Keratinocyte (primary cell): ENCODE measurements around the gene SEL1L3. TPM values are rescaled to one million over a fixed set of nuclear protein-coding genes. Genes with fewer than 3 reads are reported as not detected.

Experiments
- DNase-seq: peaks from one replicate; pipeline ENCODE4 v3.0.0-alpha.2; 2011; ENCODE audit warnings: low read depth, missing footprints, low spot score
- FAIRE-seq: peaks from 2 replicates; lab custom pipeline; 2011; peaks lifted over from hg19 to GRCh38; lab: Jason Lieb, UNC
- H2AFZ ChIP-seq: 2 replicates; pipeline ENCODE4 v1.6.0; 2012; ENCODE audit warnings: low read length, control low read depth, inconsistent platforms; ENCODE audit not compliant: control insufficient read depth
- H3K27ac ChIP-seq: 2 replicates; pipeline ENCODE4 v1.5.1; 2011; ENCODE audit warnings: low read length; ENCODE audit not compliant: control insufficient read depth, insufficient read depth
- H3K27me3 ChIP-seq: 3 replicates; pipeline ENCODE4 v1.6.0; 2011; ENCODE audit warnings: low read length; ENCODE audit not compliant: control insufficient read depth, insufficient read depth; ENCODE audit errors: extremely low read depth
- H3K36me3 ChIP-seq, 2 experiments: 2 replicates in 1 of 2; 3 replicates in 1 of 2; pipeline ENCODE4 v1.5.1; 2011; ENCODE audit warnings: low read length in 2 of 2, mild to moderate bottlenecking in 1 of 2; ENCODE audit not compliant: control insufficient read depth in 2 of 2, insufficient read depth in 2 of 2; ENCODE audit errors: extremely low read depth in 1 of 2
- H3K4me1 ChIP-seq: 3 replicates; pipeline ENCODE4 v1.5.1; 2011; ENCODE audit warnings: low read length; ENCODE audit not compliant: control insufficient read depth, insufficient read depth; ENCODE audit errors: extremely low read depth
- H3K4me2 ChIP-seq: 3 replicates; pipeline ENCODE4 v1.6.0; 2011; ENCODE audit warnings: low read depth, low read length; ENCODE audit not compliant: control insufficient read depth, insufficient read depth; ENCODE audit errors: extremely low read depth
- H3K4me3 ChIP-seq, 3 experiments: fragments of 200-600 bp in 1 of 3; sonication (generic) in 1 of 3; 2 replicates in 2 of 3; 3 replicates in 1 of 3; pipeline ENCODE4 v1.5.1; 2011 to 2016; ENCODE audit warnings: low read length in 3 of 3, mild to moderate bottlenecking in 3 of 3, control low read depth in 2 of 3, inconsistent platforms in 1 of 3, low read depth in 1 of 3, mixed read lengths in 1 of 3, mixed run types in 1 of 3, moderate library complexity in 1 of 3; ENCODE audit not compliant: control insufficient read depth in 2 of 3, insufficient read depth in 2 of 3; ENCODE audit errors: extremely low read depth in 1 of 3
- H3K79me2 ChIP-seq: 2 replicates; pipeline ENCODE4 v1.6.0; 2012; ENCODE audit warnings: low read length; ENCODE audit not compliant: control insufficient read depth, insufficient read depth
- H3K9ac ChIP-seq: 3 replicates; pipeline ENCODE4 v1.6.0; 2011; ENCODE audit warnings: low read length; ENCODE audit not compliant: control insufficient read depth, insufficient read depth; ENCODE audit errors: extremely low read depth
- H3K9me1 ChIP-seq: 3 replicates; pipeline ENCODE4 v1.6.0; 2011; ENCODE audit warnings: low read length; ENCODE audit not compliant: control insufficient read depth, insufficient read depth; ENCODE audit errors: extremely low read depth
- H3K9me3 ChIP-seq: 2 replicates; pipeline ENCODE4 v1.5.1; 2012; ENCODE audit warnings: low read depth, low read length; ENCODE audit not compliant: control insufficient read depth
- H4K20me1 ChIP-seq: 3 replicates; pipeline ENCODE4 v1.6.0; 2011; ENCODE audit warnings: low read length; ENCODE audit not compliant: control insufficient read depth, insufficient read depth; ENCODE audit errors: extremely low read depth
- CTCF ChIP-seq, 3 experiments: IDR thresholded peaks in 1 of 3; conservative IDR thresholded peaks in 1 of 3; optimal IDR thresholded peaks in 1 of 3; 2 replicates in 2 of 3; 3 replicates in 1 of 3; pipeline versions ENCODE3 to v1.5.1; 2011; ENCODE audit warnings: low read length in 3 of 3, mild to moderate bottlenecking in 3 of 3, moderate library complexity in 2 of 3, control low read depth in 1 of 3, inconsistent platforms in 1 of 3; ENCODE audit not compliant: insufficient read depth in 2 of 3; ENCODE audit errors: extremely low read depth in 1 of 3
- EZH2 ChIP-seq: IDR thresholded peaks from one replicate; pipeline ENCODE4 v1.6.1; 2012; ENCODE audit warnings: inconsistent platforms, mild to moderate bottlenecking, low read length, moderate library complexity
- dilution Hi-C: fragments of 300-500 bp; cut with MboI; formaldehyde crosslinking; loops from one replicate; pipeline ENCODE4 v1.7.0; 2020; ENCODE audit warnings: low sequenced_read_pairs; ENCODE audit not compliant: extremely low pct_ligation_motif_present
- polyA plus RNA-seq, 5 experiments: library from polyadenylated mRNA; depleted of rRNA in 3 of 5; stranded (reverse) in 3 of 5; stranded (forward) in 1 of 5; unstranded in 1 of 5; fragments of >200 nt; gene quantifications; 1 replicate in 1 of 5; 2 replicates in 3 of 5; 3 replicates in 1 of 5; pipeline versions ENCODE4 v1.2.1 to v1.2.3, GENCODE V29; 2011 to 2012; ENCODE audit warnings: missing spikeins in 2 of 5, low read depth in 1 of 5, low replicate concordance in 1 of 5

Gene SEL1L3
- polyA plus RNA-seq, 1 donor (not counting 4 experiments of a cell fraction or from before 2014, with no cell fraction given), result 67.9 TPM

- H3K27me3 ChIP-seq, result no peaks in the 10 kb centered on the region
- H3K4me3 ChIP-seq, result no peak overlapping the region
- H3K27ac ChIP-seq, result no peak overlapping the region
- H4K20me1 ChIP-seq, result no peaks in the 10 kb centered on the region
- H3K79me2 ChIP-seq, result no peaks in the 10 kb centered on the region
- no peaks in the 10 kb centered on the region for H3K4me1 ChIP-seq
- FAIRE-seq, result no peak
- H3K4me2 ChIP-seq, result no peak overlapping the region
- H3K9me3 ChIP-seq, result no peaks in the 10 kb centered on the region
- no peak for TF ChIP-seq EZH2
- no peak for TF ChIP-seq CTCF (optimal IDR thresholded peaks at IDR 0.05 in 1 of 3, IDR thresholded peaks at IDR 0.05 in 1 of 3, conservative IDR thresholded peaks at IDR 0.05 in 1 of 3; ENCODE audit: extremely low read depth in 1 of 3, insufficient read depth in 2 of 3, low read length in 3 of 3)
- H3K9me1 ChIP-seq, result no peaks in the 10 kb centered on the region
- no peak overlapping the region for H3K9ac ChIP-seq
- no peaks in the 10 kb centered on the region for H3K36me3 ChIP-seq
- DNase-seq, result no peak
- dilution Hi-C loops, result no loop called here
- H2AFZ ChIP-seq, result no peak overlapping the region
Measured at GRCh38 chr4:25872851-25873631, 10.3 kb upstream of the SEL1L3 start.

GRCh38 chr4:25870081-25870480 lies 7.3 kb upstream of the SEL1L3 start:
- no peaks in the 10 kb centered on the region for H3K36me3 ChIP-seq
- no peaks in the 10 kb centered on the region for H4K20me1 ChIP-seq
- H3K27ac ChIP-seq, result no peak overlapping the region
- TF ChIP-seq CTCF (optimal IDR thresholded peaks at IDR 0.05 in 1 of 3, IDR thresholded peaks at IDR 0.05 in 1 of 3, conservative IDR thresholded peaks at IDR 0.05 in 1 of 3; ENCODE audit: extremely low read depth in 1 of 3, insufficient read depth in 2 of 3, low read length in 3 of 3) (no peak), EZH2 (no peak)
- H3K79me2 ChIP-seq, result no peaks in the 10 kb centered on the region
- no peaks in the 10 kb centered on the region for H3K9me3 ChIP-seq
- H2AFZ ChIP-seq, result no peak overlapping the region
- no peak overlapping the region for H3K4me2 ChIP-seq
- no peak overlapping the region for H3K4me3 ChIP-seq
- FAIRE-seq (no peak), DNase-seq (no peak)
- no peaks in the 10 kb centered on the region for H3K9me1 ChIP-seq
- H3K27me3 ChIP-seq, result no peaks in the 10 kb centered on the region
- no peak overlapping the region for H3K9ac ChIP-seq
- peaks cover 7% of the 10 kb centered on the region for H3K4me1 ChIP-seq
- dilution Hi-C loops, result no loop called here
